HCEC 1CT (cell line): ENCODE results near the gene MAEA.

Experiments used
- DNase-seq: peaks from one replicate; pipeline ENCODE4 v3.0.0-alpha.2; 2017

MAEA gene

DNA sequence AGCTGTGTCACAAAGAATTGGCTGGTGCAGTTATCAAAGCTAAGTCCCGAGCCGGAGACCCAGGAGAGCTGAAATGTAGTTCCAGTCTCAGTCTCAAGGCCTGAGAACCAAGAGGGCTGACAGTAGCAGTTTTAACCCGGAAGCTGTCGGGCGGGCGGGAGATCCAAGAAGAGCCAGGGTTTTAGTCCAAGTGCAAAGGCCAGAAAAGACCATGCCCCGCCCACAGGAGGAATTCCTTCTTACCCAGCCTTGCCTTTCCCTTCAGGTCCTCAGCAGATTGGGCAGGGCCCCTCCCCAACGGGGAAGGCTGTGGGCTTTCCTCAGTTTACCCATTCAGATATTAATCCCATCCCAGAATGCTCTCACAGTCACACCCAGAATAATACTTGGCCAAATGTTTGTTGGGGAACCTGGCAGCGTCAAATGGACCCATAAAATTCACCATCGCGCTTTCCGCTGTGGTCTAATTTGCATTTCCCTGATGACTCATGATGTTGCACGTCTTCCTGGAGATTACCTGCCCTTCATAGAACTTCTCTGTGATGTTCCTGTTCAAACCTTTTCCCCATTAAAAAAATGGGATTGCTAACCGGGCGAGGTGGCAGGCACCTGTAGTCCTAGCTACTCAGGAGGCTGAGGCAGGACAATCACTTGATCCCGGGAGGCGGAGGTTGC lies 16.2 kb downstream of the MAEA start:
- DNase-seq = no peak

DNA sequence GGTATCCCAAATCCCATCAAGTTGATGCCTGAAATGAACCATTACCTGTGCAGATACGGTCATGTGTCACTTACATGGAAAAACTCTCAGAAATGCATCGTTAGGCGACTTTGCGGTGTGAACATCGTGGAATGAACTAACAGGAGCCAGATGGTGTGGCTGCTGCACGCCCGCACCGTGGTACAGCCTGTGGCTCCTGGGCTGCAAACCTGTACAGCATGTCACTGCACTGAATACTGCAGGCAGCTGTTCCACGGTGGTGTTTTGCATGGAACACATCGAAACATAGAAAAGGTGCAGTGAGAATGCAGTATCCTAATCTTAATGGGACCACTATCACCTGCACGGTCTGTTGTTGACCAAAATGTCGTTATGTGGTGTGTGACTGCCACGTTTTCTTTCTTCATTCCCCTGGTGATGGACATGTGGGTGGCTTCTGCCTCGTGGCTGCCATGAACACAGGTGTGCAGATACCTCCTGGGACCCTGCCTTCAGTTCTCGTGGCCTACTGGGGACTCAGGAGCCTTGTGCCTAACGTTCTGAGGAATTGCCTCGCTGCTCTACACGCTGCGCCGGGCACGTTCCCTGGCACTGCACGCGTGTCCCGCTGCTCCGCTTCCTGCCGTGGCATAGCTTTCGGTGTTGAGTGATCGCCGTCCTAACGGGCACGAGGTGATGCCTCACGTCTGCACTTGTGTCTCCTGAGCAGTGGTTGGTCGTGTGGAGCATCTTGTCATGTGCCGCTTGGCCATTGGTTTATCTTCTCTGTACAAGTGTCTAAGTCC lies 18.5 kb downstream of the MAEA start:
- DNase-seq = no peak

DNA sequence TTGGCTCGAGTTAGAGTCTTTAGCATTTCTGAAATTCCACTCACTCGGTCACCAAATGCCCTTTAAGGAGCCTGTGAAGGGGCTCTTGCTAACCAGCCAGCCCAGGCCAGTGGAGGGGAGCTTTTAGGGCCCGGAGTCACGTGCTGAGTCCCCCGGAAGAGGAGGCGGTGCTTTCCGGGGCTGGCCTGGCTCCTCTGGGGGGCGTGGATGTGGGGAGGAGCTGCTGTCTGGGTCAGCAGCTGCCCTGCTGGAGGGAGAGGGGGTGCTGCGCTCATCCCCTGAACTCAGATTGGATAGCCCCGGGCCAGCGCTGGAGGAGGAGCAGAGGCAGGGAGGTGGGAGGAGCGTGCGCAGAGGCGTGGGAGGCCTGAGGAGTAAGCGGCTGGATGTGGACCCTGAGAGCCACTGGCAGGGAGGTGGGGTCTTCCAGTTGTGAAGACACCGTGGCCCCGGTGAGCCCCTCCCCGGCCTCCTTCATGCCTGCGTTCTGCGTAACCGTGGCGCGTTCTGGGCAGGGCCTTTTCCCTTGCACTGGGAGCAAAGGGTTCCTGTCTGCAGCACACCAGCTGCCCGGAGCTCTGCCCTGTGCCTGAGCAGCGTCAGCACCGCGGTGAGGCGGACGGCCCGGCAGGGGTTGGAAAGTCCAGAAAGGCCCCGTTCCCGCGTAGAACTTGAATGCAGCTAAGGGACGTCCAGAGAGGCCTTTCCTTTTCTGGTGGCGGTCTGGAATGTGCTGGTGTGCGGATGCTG lies 19.7 kb downstream of the MAEA start:
- peak; percentile 79 for DNase-seq

DNA sequence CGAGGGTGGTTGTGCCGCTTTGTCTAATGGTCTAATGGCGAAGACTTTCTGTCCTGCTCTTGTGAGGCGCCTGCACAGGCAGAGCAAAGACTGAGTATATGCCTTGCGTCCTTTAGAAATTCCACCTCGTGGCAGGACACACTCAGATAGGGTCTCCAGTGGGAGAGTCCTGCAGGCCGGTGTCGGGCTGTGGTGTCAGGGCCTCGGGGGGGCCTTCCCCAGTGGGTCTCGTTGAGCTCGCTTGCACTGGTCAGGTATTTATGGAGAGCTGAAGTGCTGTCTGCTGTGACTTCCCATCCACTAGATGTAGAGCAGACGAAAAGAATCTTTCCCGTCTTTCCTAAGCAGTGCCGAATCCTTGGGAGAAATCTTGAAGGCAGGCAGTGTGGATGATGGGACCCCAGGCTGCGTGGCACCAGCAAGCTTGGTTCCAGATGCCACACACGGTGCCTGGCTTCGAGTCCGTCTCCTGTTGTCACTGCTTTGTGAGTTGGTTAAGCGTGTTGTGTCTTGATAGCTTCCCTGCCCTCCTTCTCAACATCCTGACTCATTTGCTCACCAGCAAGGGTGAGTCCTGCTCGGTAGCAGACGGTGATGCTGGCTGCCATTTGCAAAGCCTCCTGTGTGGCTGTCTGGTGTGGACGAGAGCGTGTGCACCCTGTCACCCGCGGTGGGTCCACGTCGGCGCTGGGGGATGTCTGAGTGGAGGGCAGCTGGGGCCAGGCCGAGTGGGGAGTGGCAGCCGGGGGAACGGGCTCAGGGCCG lies 20.5 kb downstream of the MAEA start:
- DNase-seq = no peak

DNA sequence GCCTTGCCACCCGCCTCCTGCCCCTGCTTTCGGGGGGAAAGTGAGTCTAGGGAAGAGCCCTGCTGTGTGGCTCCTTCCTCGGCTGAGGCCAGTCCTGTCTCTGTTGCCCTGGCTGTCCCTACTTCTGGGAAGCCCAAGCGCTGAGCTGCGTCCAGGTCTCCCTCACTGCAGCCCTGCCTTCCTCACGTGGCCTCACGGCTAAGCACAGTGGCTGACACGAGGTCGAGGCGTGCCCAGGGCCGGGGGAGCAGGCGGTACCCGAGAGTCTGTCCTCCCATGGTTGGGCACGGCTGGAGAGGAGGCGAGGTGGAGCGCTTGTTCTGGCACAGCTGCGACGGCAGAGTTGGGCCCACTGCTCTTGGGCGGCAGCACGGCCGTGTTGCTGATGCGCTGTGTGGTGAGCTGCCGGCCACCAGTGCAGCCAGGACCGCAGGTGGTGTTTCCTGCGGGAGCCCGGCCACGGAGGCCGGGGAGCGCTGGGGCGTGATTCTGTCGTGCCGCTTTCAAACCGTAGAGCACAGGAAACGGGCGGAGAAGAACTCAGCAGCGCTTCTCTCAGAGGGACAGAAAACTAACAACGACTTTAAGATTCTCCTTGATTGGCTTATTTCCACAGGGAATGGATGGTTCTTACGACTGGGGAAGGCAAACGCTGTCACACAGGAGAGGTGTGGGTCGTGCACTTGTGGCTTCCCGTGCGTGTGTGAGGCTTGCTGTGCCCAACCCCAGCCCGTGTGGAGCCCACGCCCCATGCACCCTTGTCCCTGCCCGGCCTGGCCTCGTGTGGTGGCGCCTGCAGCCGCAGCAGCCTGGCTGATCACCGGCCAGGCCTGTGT lies 21.3 kb downstream of the MAEA start:
- DNase-seq = no peak

DNA sequence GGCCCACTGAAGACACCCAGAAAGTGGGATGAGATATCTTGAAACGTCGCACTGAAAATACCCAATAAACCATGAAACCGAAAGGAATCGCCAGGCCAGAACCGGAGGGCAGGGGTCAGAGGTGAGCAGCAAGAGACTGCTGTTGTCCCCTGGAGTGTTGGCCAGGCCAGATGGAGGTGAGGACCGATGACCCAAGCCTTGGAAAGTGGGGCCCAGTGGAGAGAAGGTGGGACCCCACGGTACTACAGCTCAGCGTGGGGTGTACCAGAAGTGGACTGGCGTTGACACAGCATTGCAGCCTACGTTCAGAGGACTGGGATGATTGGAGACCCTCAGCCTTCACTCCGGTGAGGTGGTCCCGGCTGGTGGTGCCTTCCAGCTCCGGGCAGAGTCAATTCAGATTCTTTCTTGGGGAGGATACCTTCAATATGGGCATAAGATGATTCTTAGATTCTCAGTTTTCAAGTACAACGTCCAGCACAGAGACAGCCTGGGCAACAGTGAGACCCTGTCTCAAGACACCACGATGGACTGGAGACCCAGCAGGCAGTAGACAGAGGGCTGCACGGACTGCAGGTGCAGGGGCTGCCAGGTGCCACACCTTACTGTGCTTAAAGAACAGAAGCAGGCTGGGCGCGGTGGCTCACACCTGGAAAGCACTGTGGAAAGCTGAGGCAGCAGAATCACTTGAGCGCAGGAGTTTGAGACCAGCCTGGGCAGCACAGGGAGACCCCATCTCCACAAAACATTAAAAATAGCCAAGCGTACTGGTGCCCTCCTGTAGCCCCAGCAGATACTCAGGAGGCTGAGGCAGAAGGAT lies 23.3 kb downstream of the MAEA start:
- DNase-seq = no peak

DNA sequence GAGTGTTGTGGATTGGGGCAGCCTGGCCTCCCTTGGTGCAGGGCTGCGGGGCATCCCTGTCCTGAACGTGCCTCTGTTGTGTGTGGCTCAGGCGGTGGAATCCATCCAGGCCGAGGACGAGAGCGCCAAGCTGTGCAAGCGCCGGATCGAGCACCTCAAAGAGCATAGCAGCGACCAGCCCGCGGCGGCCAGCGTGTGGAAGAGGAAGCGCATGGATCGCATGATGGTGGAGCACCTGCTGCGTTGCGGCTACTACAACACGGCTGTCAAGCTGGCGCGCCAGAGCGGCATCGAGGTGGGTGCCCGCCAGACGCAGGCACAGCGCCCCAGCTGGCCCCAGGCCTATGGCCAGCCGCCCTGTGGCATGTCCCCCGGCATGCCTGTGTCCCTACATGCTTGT lies 25.6 kb downstream of the MAEA start:
- no peak for DNase-seq

DNA sequence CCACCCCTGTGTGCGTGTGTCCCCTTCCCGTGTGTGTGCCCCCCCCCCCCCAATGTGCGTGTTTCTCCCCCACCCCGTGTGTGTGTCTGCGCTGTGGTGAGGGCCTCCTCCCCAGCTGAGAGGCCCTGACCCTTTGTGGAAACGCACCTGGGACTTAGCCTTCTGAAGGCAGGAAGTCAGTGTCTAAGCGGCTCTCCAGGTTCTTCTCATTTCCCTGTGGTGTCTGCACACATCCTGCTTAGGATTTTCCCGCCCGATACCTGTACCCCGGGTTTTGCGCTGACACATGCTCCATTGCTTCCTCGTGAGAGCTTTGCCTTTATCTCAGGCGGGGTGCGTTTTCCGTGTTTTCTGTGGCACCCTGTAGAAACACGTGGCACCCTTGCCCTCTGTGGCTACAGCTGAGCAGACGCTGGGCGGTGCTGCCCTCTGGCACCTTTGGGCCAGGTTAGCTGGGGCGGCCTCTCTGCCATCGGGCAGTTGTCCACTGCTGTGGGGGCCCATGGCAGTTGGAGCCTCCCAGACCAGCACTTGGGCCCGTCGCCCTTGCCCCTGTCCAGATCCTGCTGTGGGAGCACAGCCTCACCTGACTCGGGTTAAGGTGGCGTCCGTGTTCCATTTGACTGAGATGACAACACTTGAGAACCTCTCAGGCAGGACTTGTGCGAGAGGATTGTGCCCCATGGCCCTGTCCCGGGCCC lies 26.3 kb downstream of the MAEA start:
- DNase-seq = no peak

DNA sequence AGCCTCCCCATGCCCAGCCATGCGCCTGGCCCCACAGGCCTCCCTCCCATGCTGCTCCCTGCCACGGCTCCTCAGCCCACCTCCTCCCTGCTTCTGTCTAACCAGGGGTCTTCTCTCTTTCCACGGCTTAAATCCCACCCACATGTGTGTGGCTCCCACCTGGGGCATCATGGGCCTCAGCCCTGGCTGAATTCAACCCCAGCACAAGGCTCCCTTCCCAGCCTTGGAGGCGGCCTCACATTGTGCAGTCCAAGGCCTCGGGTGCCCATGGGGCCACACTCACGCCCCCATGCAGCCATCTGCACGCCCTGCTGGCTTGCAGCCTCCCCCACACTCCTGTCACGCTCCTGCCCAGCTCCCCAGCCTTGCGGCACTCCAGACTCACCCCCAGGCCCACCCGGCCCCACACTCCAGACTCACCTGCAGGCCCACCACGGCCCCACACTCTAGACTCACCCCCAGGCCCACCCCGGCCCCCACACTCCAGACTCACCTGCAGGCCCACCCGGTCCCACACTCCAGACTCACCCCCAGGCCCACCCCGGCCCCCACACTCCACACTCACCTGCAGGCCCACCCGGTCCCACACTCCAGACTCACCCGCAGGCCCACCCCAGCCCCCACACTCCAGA lies 27.0 kb downstream of the MAEA start:
- DNase-seq = no peak

DNA sequence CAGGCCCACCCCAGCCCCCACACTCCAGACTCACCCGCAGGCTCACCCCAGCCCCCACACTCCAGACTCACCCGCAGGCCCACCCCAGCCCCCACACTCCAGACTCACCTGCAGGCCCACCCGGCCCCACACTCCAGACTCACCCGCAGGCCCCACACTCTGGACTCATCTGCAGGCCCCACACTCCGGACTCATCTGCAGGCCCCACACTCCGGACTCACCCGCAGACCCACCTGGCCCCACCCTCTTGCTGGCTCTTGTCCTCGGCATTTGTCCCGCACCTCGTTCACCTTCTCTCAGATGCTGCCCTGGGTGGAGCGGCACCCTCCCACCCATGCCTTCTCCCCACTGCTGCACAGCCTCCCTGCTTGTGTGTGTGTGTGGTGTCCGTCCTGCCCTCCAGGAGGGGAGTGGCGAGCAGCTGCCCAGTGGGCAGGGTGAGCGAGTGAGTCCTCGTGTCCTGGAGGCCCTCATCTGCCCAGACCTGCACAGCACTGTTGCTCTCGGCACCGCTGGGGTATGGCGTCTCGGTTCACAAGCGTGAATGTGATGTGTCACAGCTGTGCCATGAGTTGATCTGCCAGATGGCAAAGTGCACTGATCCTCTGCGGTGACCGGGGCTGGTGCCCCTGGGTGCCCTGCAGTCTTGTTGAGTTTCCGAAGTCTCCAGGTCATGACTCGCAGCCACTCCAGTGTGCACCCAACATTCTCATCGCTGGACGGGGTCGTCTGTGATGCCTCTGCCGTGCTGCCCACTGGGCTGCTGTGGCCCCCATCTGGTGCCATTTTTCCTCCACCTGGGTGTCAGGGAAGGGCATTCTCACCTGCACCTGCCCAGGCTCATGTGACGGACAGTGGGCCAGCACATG lies 27.7 kb downstream of the MAEA start:
- no peak for DNase-seq

DNA sequence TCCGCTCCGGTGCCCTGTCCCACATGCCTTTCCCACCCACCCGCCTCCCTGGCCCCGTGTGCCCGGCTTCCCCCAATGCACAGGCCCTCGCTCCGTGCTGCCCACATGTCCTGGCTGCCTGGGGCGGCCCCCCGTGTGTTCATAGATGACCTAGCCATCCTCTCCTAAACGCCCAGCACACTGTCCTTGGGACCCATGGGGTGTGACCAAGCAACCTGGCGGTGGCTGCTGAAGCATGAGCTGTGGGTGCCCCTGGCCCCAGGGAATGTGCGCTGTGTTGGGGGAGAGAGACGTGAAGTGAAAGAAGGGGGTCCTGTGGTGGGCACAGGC lies 28.3 kb downstream of the MAEA start:
- no peak for DNase-seq

DNA sequence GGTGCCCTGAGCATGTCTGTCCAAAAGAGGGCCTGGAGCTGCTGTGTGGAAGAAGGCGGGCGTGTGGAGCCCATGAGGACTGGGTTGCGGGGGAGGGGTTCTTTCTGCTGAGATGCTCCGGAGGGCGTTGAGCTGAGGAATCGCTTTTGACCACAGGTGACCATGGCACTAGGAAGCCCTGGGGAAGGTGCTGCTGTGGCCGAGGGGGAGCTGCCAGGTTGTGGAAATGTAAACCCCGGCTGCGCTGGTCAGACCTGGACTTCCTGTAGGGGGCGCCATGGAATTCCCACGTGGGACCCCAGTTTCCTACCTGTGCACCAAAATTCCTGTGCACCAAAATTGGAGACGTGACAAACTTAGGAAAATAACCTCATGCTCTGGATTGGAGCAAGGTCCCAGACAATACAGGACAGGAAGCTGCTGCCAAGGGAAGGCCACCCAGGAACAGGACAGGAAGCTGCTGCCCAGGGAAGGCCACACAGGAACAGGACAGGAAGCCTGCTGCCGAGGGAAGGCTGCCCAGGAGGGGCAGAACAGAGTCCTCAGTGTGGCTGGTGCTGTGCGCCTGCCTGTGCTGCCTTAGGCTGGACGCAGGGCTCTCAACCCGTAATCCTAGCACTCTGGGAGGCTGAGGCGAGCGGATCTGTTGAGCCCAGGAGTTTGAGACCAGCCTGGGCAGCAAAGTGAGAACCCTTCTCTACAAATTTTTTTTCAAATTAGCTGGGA lies 29.0 kb downstream of the MAEA start:
- no peak for DNase-seq

DNA sequence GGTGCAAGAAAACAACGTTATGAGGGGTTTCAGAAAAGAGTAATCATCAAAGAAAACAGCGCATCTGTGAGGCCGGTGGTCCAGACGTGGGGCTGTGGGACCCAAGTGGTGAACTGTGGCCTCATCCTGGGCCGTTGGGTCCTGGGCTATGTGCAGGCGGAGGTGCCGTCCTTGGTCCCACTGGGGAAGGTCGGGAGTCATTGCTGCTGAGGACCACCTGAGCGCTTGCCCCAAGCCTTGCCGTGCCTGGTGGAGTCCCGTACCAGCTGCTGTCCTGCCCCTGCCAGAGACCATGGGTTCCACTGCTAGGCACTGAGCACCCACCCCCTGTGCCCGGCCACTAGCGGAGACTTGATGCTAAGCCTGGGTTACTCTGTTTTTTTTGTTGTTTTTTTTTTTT lies 31.8 kb downstream of the MAEA start:
- DNase-seq = no peak

DNA sequence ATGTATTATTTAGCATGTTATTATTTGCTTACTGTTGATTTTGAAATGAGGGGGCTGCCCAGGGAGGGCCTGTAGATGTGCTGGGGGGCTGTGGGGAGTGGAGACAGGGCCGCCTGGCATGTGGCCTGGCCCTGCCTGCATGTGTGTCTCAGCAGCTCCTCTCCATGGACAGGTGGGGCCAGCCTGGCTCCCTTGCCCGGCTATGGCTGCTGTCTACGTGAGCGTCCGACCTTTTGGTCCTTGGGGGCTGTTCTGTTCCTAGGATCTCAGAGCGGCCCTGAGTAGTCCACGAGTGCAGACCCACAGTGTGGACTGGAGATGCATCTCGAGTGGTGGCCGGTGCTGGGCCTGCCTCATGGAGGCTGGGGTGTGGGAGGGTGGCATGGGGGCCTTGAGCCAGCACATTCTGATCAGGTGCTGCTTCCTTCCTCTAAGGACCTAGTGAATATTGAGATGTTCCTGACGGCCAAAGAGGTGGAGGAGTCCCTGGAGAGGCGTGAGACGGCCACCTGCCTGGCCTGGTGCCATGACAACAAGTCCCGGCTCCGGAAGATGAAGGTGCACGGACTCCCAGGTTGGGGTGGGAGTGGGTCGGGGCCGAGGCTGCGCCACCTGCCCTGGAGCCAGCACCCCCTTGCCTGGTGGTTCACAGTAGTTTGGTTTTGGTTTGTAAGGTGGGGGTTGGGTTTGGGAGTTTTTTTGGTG lies 32.4 kb downstream of the MAEA start:
- no peak for DNase-seq

DNA sequence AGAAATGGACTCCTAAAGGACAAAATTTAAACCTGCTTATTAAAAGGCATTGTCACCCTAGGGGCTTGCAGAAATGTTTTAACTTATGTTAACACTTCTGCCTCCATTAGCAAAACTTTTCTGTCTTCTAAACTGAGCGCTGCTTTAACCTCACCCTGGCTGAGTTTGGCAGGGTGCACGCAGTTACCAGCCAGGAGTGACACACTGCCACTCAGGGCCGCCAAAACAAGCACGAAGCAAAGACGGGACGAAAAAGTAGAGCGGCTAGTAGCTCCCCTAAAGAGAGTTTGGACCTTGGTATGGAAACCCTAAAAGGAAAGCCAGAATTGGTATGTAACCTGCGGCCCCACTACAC lies 33.6 kb downstream of the MAEA start:
- DNase-seq = no peak

DNA sequence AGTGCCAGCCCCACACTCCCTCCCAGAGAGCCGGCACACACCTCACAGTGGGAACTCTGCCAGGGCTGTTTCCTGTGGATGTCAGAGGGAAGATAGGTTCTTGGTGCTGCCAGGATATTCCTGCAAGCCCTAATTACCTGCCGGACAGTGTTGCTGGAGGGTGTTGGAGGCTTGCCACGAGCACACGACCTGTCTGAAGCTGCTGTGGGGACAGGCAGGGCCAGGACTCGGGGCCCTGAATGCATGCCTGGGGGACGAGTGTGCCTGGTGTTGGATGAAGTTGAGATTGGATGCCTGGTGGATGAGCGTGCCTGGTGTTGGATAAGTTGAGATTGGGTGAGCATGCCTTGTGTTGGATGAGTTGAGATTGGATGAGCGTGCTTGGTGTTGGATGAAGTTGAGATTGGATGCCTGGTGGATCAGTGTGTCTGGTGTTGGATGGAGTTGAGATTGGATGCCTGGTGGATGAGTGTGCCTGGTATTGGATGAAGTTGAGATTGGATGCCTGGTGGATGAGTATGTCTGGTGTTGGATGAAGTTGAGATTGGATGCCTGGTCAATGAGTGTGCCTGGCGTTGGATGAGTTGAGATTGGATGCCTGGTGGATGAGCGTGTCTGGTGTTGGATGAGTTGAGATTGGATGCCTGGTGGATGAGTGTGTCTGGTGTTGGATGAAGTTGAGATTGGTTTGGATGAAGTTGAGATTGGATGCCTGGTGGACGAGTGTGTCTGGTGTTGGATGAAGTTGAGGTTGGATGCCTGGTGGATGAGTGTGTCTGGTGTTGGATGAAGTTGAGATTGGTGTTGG lies 34.1 kb downstream of the MAEA start:
- peak; percentile 86 for DNase-seq
